HL-60 (cell line): ENCODE measurements around the gene TEX9.

Experiments used
- CTCF ChIP-seq: IDR thresholded peaks from one replicate; pipeline ENCODE4 v1.5.1; 2011; ENCODE audit warnings: low read length, control low read depth, inconsistent platforms; ENCODE audit not compliant: insufficient read depth
- POLR2AphosphoS5 ChIP-seq: IDR thresholded peaks from 2 replicates; pipeline ENCODE4 v1.6.1; 2012; ENCODE audit warnings: low read depth
- REST ChIP-seq: IDR thresholded peaks from 2 replicates; pipeline ENCODE4 v1.6.1; 2012; ENCODE audit warnings: low read depth; ENCODE audit not compliant: insufficient replicate concordance

- TF ChIP-seq CTCF = no peak
- TF ChIP-seq REST = no peak
- TF ChIP-seq POLR2AphosphoS5 = no peak
Observed at GRCh38 chr15:56349554-56349953, 15.7 kb upstream of the TEX9 start.
